ENCODE measurements around the gene USH1G.

GRCh38 chr17:74870512-74870911 lies 52.5 kb downstream of the USH1G start:
- TF ChIP-seq, protein P1, sequence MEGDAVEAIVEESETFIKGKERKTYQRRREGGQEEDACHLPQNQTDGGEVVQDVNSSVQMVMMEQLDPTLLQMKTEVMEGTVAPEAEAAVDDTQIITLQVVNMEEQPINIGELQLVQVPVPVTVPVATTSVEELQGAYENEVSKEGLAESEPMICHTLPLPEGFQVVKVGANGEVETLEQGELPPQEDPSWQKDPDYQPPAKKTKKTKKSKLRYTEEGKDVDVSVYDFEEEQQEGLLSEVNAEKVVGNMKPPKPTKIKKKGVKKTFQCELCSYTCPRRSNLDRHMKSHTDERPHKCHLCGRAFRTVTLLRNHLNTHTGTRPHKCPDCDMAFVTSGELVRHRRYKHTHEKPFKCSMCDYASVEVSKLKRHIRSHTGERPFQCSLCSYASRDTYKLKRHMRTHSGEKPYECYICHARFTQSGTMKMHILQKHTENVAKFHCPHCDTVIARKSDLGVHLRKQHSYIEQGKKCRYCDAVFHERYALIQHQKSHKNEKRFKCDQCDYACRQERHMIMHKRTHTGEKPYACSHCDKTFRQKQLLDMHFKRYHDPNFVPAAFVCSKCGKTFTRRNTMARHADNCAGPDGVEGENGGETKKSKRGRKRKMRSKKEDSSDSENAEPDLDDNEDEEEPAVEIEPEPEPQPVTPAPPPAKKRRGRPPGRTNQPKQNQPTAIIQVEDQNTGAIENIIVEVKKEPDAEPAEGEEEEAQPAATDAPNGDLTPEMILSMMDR (IDR thresholded peaks at IDR 0.05; ENCODE audit: low read length) = no peak
- no peak for TF ChIP-seq EZH2 (IDR thresholded peaks at IDR 0.05; ENCODE audit: borderline replicate concordance, low read length)

Data from OCI-LY1 (cell line).